ENCODE results near the gene TMPRSS12. TPM values are rescaled to one million over a fixed set of nuclear protein-coding genes. Genes with fewer than 3 reads are reported as not detected.

The TMPRSS12 gene
- total RNA-seq, 1 experiment from 2014 or later, result not detected

- Histone ChIP-seq H3K9ac (ENCODE audit: low read length) (no peak overlapping the region), H3K9me2 (replicated peaks; ENCODE audit: low read length) (no peaks in the 10 kb centered on the region), H3K79me2 (ENCODE audit: low read length) (no peaks in the 10 kb centered on the region), H3F3A (ENCODE audit: low read length, unreplicated experiment) (no peaks in the 10 kb centered on the region), H3K4me2 (ENCODE audit: low read length) (no peak overlapping the region), H3K36me3 (ENCODE audit: low read depth, low read length) (no peaks in the 10 kb centered on the region), H4K20me1 (ENCODE audit: low read length) (no peaks in the 10 kb centered on the region), H3K9me3 (ENCODE audit: low read length) (no peaks in the 10 kb centered on the region), H2AFZ (ENCODE audit: low read length) (no peak overlapping the region), H3K4me1 (ENCODE audit: insufficient read depth, low read length) (0 out of 2 replicates have a peak, but pooled peaks cover 5% of the 10 kb centered on the region), H3K4me3 (ENCODE audit: low read length) (no peak overlapping the region), H3K27me3 (ENCODE audit: low read length) (no peaks in the 10 kb centered on the region), H3K27ac (ENCODE audit: low read length) (no peak overlapping the region)
- no peak for ATAC-seq
- intact Hi-C loops (cut with micrococcal nuclease), result no loop called here
- POLR2A ChIA-PET (ENCODE audit: unreplicated experiment), result no interaction called here
- TF ChIP-seq CTCF (conservative IDR thresholded peaks at IDR 0.05; ENCODE audit: low read depth, low read length) (no peak), EZH2phosphoT487 (IDR thresholded peaks at IDR 0.05; ENCODE audit: borderline replicate concordance, low read length) (no peak), EZH2 (IDR thresholded peaks at IDR 0.05; ENCODE audit: low read length, unreplicated experiment) (no peak)
- CTCF ChIA-PET, result no interaction called here
- BruUV-seq (replicated peaks), result no TSS peak
- DNase-seq, result no peak
These were observed 90.1 kb downstream of the TMPRSS12 start for GRCh38 chr12:50932787-50933280.

GRCh38 chr12:50933459-50934124 lies 90.9 kb downstream of the TMPRSS12 start:
- no peaks in the 10 kb centered on the region for H3K9me3 ChIP-seq (ENCODE audit: low read length)
- BruUV-seq (replicated peaks), result no TSS peak
- no peak overlapping the region for H3K4me3 ChIP-seq (ENCODE audit: low read length)
- ChIA-PET CTCF (no interaction called here), POLR2A (ENCODE audit: unreplicated experiment) (no interaction called here)
- no peaks in the 10 kb centered on the region for H3K36me3 ChIP-seq (ENCODE audit: low read depth, low read length)
- intact Hi-C loops (cut with micrococcal nuclease), result no loop called here
- H3K4me2 ChIP-seq (ENCODE audit: low read length), result no peak overlapping the region
- TF ChIP-seq CTCF (conservative IDR thresholded peaks at IDR 0.05; ENCODE audit: low read depth, low read length) (no peak), EZH2 (IDR thresholded peaks at IDR 0.05; ENCODE audit: low read length, unreplicated experiment) (no peak), EZH2phosphoT487 (IDR thresholded peaks at IDR 0.05; ENCODE audit: borderline replicate concordance, low read length) (no peak)
- H3F3A ChIP-seq (ENCODE audit: low read length, unreplicated experiment), result no peaks in the 10 kb centered on the region
- H4K20me1 ChIP-seq (ENCODE audit: low read length), result no peaks in the 10 kb centered on the region
- ATAC-seq (no peak), DNase-seq (no peak)
- no peaks in the 10 kb centered on the region for H3K27me3 ChIP-seq (ENCODE audit: low read length)
- H3K79me2 ChIP-seq (ENCODE audit: low read length), result no peaks in the 10 kb centered on the region
- H3K9me2 ChIP-seq (replicated peaks; ENCODE audit: low read length), result no peaks in the 10 kb centered on the region
- no peak overlapping the region for H3K9ac ChIP-seq (ENCODE audit: low read length)
- H3K27ac ChIP-seq (ENCODE audit: low read length), result no peak overlapping the region
- H2AFZ ChIP-seq (ENCODE audit: low read length), result no peak overlapping the region
- 0 out of 2 replicates have a peak, but pooled peaks cover 5% of the 10 kb centered on the region for H3K4me1 ChIP-seq (ENCODE audit: insufficient read depth, low read length)

GRCh38 chr12:50934371-50934851 lies 91.7 kb downstream of the TMPRSS12 start:
- no peak for ATAC-seq
- Histone ChIP-seq H3K27ac (ENCODE audit: low read length) (no peak overlapping the region), H3K4me2 (ENCODE audit: low read length) (no peak overlapping the region), H3K79me2 (ENCODE audit: low read length) (no peaks in the 10 kb centered on the region), H3K9ac (ENCODE audit: low read length) (no peak overlapping the region), H3K4me3 (ENCODE audit: low read length) (no peak overlapping the region), H2AFZ (ENCODE audit: low read length) (no peak overlapping the region), H3K27me3 (ENCODE audit: low read length) (no peaks in the 10 kb centered on the region), H3K9me2 (replicated peaks; ENCODE audit: low read length) (no peaks in the 10 kb centered on the region), H3F3A (ENCODE audit: low read length, unreplicated experiment) (no peaks in the 10 kb centered on the region), H3K4me1 (ENCODE audit: insufficient read depth, low read length) (0 out of 2 replicates have a peak, but pooled peaks cover 5% of the 10 kb centered on the region), H3K9me3 (ENCODE audit: low read length) (no peaks in the 10 kb centered on the region), H4K20me1 (ENCODE audit: low read length) (no peaks in the 10 kb centered on the region), H3K36me3 (ENCODE audit: low read depth, low read length) (no peaks in the 10 kb centered on the region)
- TF ChIP-seq EZH2phosphoT487 (IDR thresholded peaks at IDR 0.05; ENCODE audit: borderline replicate concordance, low read length), result no peak
- no peak for TF ChIP-seq EZH2 (IDR thresholded peaks at IDR 0.05; ENCODE audit: low read length, unreplicated experiment)
- no peak for DNase-seq
- ChIA-PET POLR2A (ENCODE audit: unreplicated experiment) (no interaction called here), CTCF (no interaction called here)
- intact Hi-C loops (cut with micrococcal nuclease), result no loop called here
- no TSS peak for BruUV-seq (replicated peaks)
